Pancreas (tissue), 10 donors: ENCODE data around the gene HTR1A. TPM values are rescaled to one million over a fixed set of nuclear protein-coding genes. Genes with fewer than 3 reads are reported as not detected.

Experiments used
- ATAC-seq, 4 donors: fragments of 200-7000 bp; cut with Tn5 transposase; one replicate each; pipeline versions ENCODE4 v1.8.0 to v1.9.1; 2020; ENCODE audit warnings: mild to moderate bottlenecking in 4 of 4, moderate library complexity in 4 of 4
- DNase-seq, 6 donors: peaks; one replicate each; pipeline ENCODE4 v3.0.0-alpha.2; 2020
- FAIRE-seq: peaks from 2 replicates; lab custom pipeline; 2012; peaks lifted over from hg19 to GRCh38; lab: Jason Lieb, UNC
- H3K27ac ChIP-seq, 4 donors: fragments of 200-600 bp; sonication (generic); 1 replicate in 3 of 4; 2 replicates in 1 of 4; pipeline versions ENCODE4 v1.5.0 to v1.8.0; 2020
- H3K27me3 ChIP-seq, 4 donors: fragments of 200-600 bp; one replicate each; pipeline ENCODE4 v1.8.0; 2021
- H3K36me3 ChIP-seq, 3 donors: fragments of 200-600 bp; sonication (generic) in 1 of 3; one replicate each; pipeline versions ENCODE4 v1.5.0 to v1.8.0; 2020 to 2021
- H3K4me1 ChIP-seq, 3 donors: fragments of 200-600 bp; one replicate each; pipeline ENCODE4 v1.8.0; 2021
- H3K4me3 ChIP-seq, 4 donors: fragments of 200-600 bp; sonication (generic) in 2 of 4; one replicate each; pipeline versions ENCODE4 v1.5.0 to v1.8.0; 2020 to 2021
- H3K9me3 ChIP-seq, 4 donors: fragments of 200-600 bp; one replicate each; pipeline ENCODE4 v1.8.0; 2021
- CTCF ChIP-seq, 4 donors: fragments of 200-600 bp; sonication (generic) in 3 of 4; IDR thresholded peaks; one replicate each; pipeline versions ENCODE4 v1.5.0 to v1.8.0; 2021; ENCODE audit warnings: antibody characterized with exemption in 4 of 4
- WGBS, 2 donors: extraction: QIAGEN DNeasy Blood & Tissue Kit; methylation state at CpG; one replicate each; pipeline ENCODE4 v1.1.7; 2013; 5-methylcytosine and 5-hydroxymethylcytosine counted together
- intact Hi-C, 3 donors: fragments of 100-400 bp; cut with DNase I; formaldehyde crosslinking; loops; one replicate each; pipeline versions ENCODE4 v1.11.1 to v1.14.2; 2022
- polyA plus RNA-seq, 2 donors: library from polyadenylated mRNA; stranded (reverse); fragments of 200-250 nt; gene quantifications; one replicate each; pipeline ENCODE4 v1.2.3, GENCODE V29; 2013
- total RNA-seq, 6 donors: library from RNA; stranded (reverse); fragmentation: NEBNext Ultra II Directional in 4 of 6; extraction: Animal tissue kit (Norgen Biotek cat#: 25700) in 4 of 6; gene quantifications; one replicate each; pipeline versions ENCODE4 v1.2.1 to v1.2.4, GENCODE V29; 2021 to 2023
- donor health status: healthy with polysubstance abuse.
- donor health status: DM: no; HTN: no; CAD: no; lungs with moderate emphysema.
- donor health status: DM: no; HTN: no; CAD: no.
- donor health status: control.
- donor health status: control.
- donor health status: Bipolar disorder and iron deficiency.
- donor health status: DM: yes; HTN: yes; CAD: no.
- donor health status: DM: no; HTN: no; CAD: no.
- donor health status: DM: no; HTN: no; CAD: no.
- donor health status: DM: yes; HTN: yes; CAD: no.

Gene HTR1A
- total and polyA plus RNA-seq, 8 donors, result not detected

GRCh38 chr5:63963926-63964325 is 1.7 kb upstream of the HTR1A start:
- ATAC-seq, result no peak
- Histone ChIP-seq H3K9me3 (no peaks in the 10 kb centered on the region), H3K4me1 (no peaks in the 10 kb centered on the region), H3K36me3 (no peaks in the 10 kb centered on the region), H3K27ac (no peak overlapping the region), H3K4me3 (no peak overlapping the region), H3K27me3 (peaks cover 0 to 25% (median 3%) of the 10 kb centered on the region in 4 donors)
- no peak for TF ChIP-seq CTCF (IDR thresholded peaks at IDR 0.05)
- no peak for FAIRE-seq
- intact Hi-C loops, result loop anchor here in 1 of 3 donors (5.0 kb wide), 1 partner anchor 562 kb away; no protein-coding TSS in a partner anchor
- DNase-seq, result no peak

DNA sequence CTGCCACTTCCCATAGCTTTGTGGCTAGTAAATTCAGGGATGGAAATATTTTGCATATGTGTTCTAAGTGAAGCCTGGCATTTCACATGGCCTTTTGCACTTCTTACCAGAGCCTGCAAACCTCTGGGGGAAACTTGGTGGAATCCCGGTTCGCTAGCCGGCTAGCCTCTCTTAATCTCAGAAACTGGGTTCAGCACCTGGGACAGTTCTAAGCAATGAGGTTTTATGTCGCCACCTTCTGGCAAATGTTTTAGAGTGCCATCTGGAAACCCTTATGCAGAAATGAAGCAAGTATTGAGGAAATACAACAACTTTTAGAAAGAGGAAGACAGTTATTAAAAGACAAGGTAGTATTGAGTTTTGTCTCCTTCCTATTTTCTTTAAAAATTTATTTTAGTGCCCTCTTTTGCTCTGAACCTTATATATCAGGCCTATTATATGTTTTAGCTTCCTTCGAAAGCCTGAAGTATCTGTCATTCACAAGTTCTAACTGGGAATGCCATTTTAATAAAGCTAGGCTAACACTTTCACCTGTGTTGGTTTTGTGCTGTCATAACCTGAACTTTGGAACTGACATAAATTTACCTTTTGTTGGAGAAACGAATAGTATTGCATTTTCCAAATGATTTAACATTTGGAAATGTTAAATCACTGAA is 963 bp upstream of the HTR1A start:
- H3K9me3 ChIP-seq, result no peaks in the 10 kb centered on the region
- no peak overlapping the region for H3K27ac ChIP-seq
- ATAC-seq (peak; percentile 65 to 84 (median 80)), FAIRE-seq (no peak), DNase-seq (peak in 3 of 6 donors; percentile 35 to 63 (median 49))
- no peak overlapping the region for H3K4me3 ChIP-seq
- H3K36me3 ChIP-seq, result no peaks in the 10 kb centered on the region
- TF ChIP-seq CTCF (IDR thresholded peaks at IDR 0.05), result peak in 3 of 4 donors; percentile 18 to 27 (median 23)
- H3K4me1 ChIP-seq, result no peaks in the 10 kb centered on the region
- 19 to 21% methylated on average over 6 of the region's 6 CpGs for WGBS, 2 donors
- H3K27me3 ChIP-seq, result peaks cover 0 to 25% (median 3%) of the 10 kb centered on the region in 4 donors
- intact Hi-C loops, result loop anchor here in 1 of 3 donors (5.0 kb wide), 1 partner anchor 561 kb away; no protein-coding TSS in a partner anchor

- TF ChIP-seq CTCF (IDR thresholded peaks at IDR 0.05), result no peak
- DNase-seq, result peak in 1 of 6 donors; percentile 39
- H3K36me3 ChIP-seq, result no peaks in the 10 kb centered on the region
- H3K27me3 ChIP-seq, result peaks cover 0 to 25% (median 3%) of the 10 kb centered on the region in 4 donors
- 1 to 3% methylated on average over 32 to 34 of the region's 34 CpGs for WGBS, 2 donors
- no peaks in the 10 kb centered on the region for H3K9me3 ChIP-seq
- H3K4me3 ChIP-seq, result no peak overlapping the region
- no peaks in the 10 kb centered on the region for H3K4me1 ChIP-seq
- H3K27ac ChIP-seq, result no peak overlapping the region
- FAIRE-seq, result no peak
- no peak for ATAC-seq
- intact Hi-C loops, result loop anchor here in 1 of 3 donors (5.0 kb wide), 1 partner anchor 559 kb away; no protein-coding TSS in a partner anchor
These were observed 565 bp downstream of the HTR1A start for GRCh38 chr5:63961598-63962161.

GRCh38 chr5:63961125-63961597 is 1.1 kb downstream of the HTR1A start:
- no peak overlapping the region for H3K27ac ChIP-seq
- no peak for ATAC-seq
- TF ChIP-seq CTCF (IDR thresholded peaks at IDR 0.05), result no peak
- no peak overlapping the region for H3K4me3 ChIP-seq
- no peaks in the 10 kb centered on the region for H3K36me3 ChIP-seq
- peak in 1 of 6 donors; percentile 65 for DNase-seq
- H3K9me3 ChIP-seq, result no peaks in the 10 kb centered on the region
- WGBS, 2 donors, result 6 to 9% methylated on average over 37 of the region's 37 CpGs
- intact Hi-C loops, result loop anchor here in 1 of 3 donors (5.0 kb wide), 1 partner anchor 559 kb away; no protein-coding TSS in a partner anchor
- H3K4me1 ChIP-seq, result no peaks in the 10 kb centered on the region
- FAIRE-seq, result no peak
- peaks cover 0 to 25% (median 3%) of the 10 kb centered on the region in 4 donors for H3K27me3 ChIP-seq
